ENCODE data around the gene NPIPB2.
A peak's percentile ranks its signal among the peaks of the same experiment; 100 is the strongest.

NPIPB2 gene

GRCh38 chr16:11913425-11914079 lies 28.3 kb downstream of the NPIPB2 start:
- in situ Hi-C loops (cut with HindIII; ENCODE audit: low pct_ligation_motif_present, low pct_unique_long_range_greater_than_20kb, low sequenced_read_pairs) = no loop called here
- peak; percentile 37 for DNase-seq

DNA sequence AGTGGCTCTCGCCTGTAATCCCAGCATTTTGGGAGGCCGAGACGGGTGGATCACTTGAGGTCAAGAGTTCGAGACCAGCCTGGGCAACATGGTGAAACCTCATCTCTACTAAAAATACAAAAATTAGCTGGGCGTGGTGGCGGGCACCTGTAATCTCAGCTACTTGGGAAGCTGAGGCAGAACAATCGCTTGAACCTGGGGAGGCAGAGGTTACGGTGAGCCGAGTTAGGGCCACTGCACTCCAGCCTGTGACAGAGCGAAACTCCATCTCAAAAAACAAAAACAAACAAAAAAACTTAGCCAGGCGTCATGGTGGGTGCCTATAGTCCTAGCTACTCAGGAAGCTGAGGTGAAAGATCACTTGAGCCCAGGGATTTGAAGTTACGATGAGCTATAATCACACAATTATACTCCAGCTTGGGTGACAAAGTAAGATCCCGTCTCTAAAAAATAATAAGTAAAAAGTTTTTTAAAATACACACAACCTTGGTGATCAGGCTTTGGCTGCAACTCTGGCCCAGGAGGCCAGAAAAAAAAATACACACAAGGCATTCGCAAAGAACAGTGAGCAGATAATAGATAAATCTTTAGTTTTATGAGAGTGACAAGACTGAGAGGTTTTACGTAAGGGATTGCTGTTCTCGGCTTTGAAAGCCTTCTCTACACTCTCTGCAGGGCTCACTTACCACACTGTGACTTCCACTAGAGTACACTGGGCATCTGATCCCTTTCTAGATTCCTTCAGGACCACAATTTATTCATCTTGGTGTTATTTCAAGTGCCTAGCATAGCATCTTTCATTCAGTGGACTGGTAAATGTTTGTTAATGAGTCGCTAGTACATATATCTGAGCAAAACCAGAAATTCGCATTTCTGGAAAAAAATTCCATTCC lies 31.9 kb downstream of the NPIPB2 start:
- in situ Hi-C loops (cut with HindIII; ENCODE audit: low pct_ligation_motif_present, low pct_unique_long_range_greater_than_20kb, low sequenced_read_pairs) = no loop called here

DNA sequence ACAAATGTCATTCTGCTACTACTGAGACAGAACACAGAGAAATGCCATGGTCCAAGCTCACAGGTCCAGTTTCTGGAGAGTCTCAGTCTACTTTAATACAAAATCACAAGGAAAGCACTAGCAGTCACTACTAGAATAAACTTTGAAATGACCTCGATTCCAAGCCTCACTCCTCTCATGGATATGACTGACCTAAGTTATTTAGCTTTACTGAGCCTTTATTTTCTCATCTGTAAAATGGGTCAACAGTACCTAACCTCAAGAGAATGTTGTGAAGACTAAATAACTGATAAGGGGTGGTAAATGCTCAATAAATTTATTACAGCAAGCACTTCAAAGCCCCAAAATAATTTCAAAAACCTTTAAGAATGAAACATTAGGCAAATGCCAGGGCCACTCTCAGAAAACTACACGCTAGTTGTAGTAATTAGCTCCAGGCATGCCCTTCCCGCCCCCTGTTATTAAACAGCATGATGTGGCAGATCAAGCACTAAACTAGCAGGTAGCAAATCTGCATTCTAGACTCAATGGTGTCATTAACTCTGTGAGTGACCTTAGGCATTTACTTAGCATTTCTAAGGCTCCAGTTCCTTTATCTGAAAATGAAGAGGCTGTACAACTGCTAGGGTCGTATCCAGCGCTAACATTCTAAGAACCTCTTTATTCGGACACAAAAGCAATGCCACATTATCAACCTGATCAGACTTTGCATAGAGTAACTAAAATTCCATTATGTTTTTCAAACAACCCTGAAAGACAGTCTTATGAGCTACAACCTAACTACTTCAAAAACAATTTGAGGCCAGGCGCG lies 34.5 kb downstream of the NPIPB2 start:
- DNase-seq = no peak
- in situ Hi-C loops (cut with HindIII; ENCODE audit: low pct_ligation_motif_present, low pct_unique_long_range_greater_than_20kb, low sequenced_read_pairs) = no loop called here

More for the DNA sequence above, 31.9 kb downstream of the NPIPB2 start:
- DNase-seq = no peak

- DNase-seq = no peak
Observed at GRCh38 chr16:11903906-11904305, 37.9 kb downstream of the NPIPB2 start.

DNA sequence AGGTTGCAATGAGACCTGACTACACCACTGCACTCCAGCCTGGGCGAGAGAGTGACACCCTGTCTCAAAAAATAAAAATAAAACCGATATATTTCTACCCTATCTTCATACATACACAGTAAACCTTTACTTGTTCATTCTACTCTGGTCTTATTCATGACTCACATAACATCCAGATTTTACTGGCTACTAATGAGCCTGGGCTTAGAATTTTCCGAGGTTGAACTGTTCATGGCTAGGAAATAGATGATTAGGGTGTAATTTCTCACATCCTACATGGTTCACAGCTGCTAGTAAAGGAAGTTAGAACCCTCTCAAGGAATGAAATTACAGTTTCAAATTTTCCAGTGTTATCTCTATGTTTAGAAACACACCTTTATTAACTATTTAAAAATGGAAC lies 40.8 kb downstream of the NPIPB2 start:
- in situ Hi-C loops (cut with HindIII; ENCODE audit: low pct_ligation_motif_present, low pct_unique_long_range_greater_than_20kb, low sequenced_read_pairs) = no loop called here
- DNase-seq = no peak

More at GRCh38 chr16:11903906-11904305, 37.9 kb downstream of the NPIPB2 start:
- in situ Hi-C loops (cut with HindIII; ENCODE audit: low pct_ligation_motif_present, low pct_unique_long_range_greater_than_20kb, low sequenced_read_pairs) = no loop called here

DNA sequence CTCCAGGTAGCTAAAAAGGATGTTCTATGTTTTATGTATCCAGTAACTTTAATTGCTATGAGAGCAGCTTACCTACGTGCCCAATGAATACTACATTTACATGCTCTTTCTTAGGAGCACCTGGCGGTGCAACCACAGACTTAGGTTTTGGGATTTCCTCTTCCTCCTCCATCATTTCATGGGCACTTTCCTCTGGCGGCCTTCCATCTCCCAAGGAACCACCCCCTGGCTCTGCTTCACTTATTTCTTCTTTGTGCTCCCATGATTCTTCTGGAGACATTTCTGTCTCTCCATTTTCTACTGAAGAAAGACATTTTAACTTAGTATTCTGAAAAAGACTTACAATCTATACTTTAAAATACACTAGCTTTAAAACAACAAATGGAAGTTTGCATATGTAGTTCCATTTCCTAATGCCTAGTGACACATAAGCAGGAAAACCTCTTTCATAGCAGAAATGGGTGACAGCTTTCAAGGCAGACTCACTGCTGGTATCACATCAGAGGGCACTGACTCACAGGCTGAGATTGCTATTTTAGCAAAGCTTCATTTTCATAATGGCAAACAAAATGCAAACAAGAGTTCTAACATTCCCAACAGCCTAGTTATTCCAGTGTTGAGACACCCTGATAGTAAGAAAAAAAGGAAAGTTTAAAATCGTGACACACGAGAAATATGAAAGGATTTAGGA lies 45.2 kb downstream of the NPIPB2 start:
- in situ Hi-C loops (cut with HindIII; ENCODE audit: low pct_ligation_motif_present, low pct_unique_long_range_greater_than_20kb, low sequenced_read_pairs) = no loop called here
- peak; percentile 41 for DNase-seq

- in situ Hi-C loops (cut with HindIII; ENCODE audit: low pct_ligation_motif_present, low pct_unique_long_range_greater_than_20kb, low sequenced_read_pairs) = no loop called here
- no peak for DNase-seq
Observed at GRCh38 chr16:11893571-11893970, 48.3 kb downstream of the NPIPB2 start.

DNA sequence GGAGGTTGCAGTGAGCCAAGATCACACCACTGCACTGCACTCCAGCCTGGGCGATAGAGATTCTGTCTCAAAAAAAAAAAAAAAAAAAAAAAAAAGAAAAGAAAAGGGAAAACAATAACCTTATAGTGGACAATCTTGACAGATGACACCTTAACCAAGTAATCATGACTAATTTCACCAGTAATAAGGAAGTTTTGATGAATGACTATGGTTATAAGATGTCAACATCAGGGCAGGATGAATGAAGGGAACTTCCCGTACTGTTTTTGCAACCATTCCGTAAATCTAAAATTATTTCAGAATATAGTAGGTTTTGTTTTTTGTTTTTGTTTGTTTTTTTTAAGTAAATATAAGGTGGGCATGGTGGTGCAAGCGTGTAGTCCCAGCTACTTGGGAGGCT lies 49.1 kb downstream of the NPIPB2 start:
- in situ Hi-C loops (cut with HindIII; ENCODE audit: low pct_ligation_motif_present, low pct_unique_long_range_greater_than_20kb, low sequenced_read_pairs) = no loop called here
- DNase-seq = no peak

DNA sequence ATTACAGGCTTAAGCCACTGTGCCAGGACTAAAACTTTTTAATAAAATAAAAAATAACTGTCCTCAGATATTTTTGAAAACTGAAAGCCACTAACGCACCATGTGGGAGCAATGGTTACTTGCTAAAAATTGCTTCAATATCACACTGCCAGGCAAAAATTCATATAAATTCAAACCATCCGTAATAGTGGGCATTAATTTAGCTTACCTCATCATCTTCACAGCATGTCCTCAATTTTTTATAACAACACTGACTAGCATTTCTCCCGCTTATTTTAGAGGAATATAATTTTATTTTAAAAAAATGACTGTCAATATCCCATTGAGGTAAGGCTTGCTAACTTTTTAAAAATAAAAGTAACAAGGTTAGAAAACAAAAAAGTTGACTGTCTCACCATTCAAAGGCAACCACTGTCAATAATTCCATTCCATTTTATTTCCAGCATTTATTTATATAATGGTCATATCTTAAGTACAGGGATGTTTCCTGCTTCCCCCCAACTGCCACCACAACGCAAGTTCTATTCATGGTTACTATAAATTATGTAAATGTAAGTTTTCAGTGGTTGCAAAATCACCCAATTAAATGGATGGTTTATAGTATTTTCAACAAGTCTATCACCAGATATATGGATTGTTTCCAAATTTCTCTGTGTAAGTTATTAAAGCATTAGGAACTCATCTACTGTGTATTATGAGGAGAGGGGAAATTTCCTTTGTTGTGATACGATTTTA lies 51.4 kb downstream of the NPIPB2 start:
- DNase-seq = no peak
- in situ Hi-C loops (cut with HindIII; ENCODE audit: low pct_ligation_motif_present, low pct_unique_long_range_greater_than_20kb, low sequenced_read_pairs) = no loop called here

DNA sequence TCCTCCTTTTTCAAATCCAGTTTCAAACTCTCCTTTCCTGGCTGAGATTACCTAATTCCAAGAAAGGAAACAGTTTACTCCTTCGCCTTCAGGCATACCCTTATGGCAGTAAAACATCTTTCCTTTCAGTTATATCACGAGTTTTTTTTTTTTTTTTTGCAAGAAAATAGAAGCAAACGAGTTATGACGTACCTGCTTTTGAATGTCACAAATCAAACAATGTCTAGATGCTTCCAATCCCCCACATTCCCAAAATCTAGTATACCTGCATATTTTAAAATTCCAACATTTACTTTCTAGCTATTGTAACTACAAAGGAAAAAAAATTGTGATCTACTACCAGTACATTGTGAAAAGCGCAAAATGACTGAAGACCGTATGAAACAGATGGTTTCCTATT lies 55.0 kb downstream of the NPIPB2 start:
- in situ Hi-C loops (cut with HindIII; ENCODE audit: low pct_ligation_motif_present, low pct_unique_long_range_greater_than_20kb, low sequenced_read_pairs) = no loop called here
- DNase-seq = no peak

GRCh38 chr16:11884035-11884434 lies 57.8 kb downstream of the NPIPB2 start:
- in situ Hi-C loops (cut with HindIII; ENCODE audit: low pct_ligation_motif_present, low pct_unique_long_range_greater_than_20kb, low sequenced_read_pairs) = no loop called here
- no peak for DNase-seq

DNA sequence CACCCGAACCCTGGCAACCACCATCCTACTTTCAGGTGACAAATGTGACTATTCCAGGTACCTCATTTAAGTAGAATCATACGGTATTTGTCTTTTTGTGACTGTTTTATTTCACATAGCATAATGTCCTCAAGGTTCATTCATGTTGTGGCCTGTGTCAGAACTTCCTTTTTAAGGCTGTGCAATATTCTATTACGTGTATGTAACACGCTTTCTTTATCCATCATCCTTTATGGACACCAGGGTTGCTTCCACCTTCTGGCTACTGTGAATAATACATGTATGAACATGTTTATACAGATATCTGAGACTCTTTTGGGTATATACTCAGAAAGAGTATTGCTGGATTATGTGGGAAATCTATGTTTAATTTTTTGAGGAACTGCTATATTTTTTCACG lies 61.8 kb downstream of the NPIPB2 start:
- in situ Hi-C loops (cut with HindIII; ENCODE audit: low pct_ligation_motif_present, low pct_unique_long_range_greater_than_20kb, low sequenced_read_pairs) = no loop called here
- no peak for DNase-seq

- in situ Hi-C loops (cut with HindIII; ENCODE audit: low pct_ligation_motif_present, low pct_unique_long_range_greater_than_20kb, low sequenced_read_pairs) = no loop called here
- DNase-seq = no peak
Observed at GRCh38 chr16:11877374-11877773, 64.5 kb downstream of the NPIPB2 start.
